ENCODE results near the gene C1QC.

Gene C1QC

DNA sequence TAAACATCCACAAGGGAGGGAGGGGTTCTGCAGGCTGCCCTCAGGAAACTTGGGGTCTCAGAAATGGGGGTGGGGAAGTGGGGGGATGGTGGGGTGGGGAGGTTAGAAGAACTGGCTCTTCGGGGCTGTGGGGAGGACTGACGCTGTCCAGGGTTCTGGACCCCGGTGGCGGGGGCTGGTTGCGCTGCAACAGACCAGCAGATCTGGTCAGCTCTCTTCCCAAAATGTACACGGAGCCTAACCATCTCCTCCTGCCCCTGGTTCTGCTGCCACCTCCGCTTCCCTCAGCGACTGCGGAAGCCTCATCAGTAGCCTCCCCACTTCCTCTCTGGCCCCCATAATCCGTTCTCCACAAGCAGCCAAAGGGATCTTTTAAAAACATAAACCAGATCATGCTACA, 36.3 kb upstream of the C1QC start:
- no peaks in the 10 kb centered on the region for H3K27me3 ChIP-seq
- no peak overlapping the region for H3K4me3 ChIP-seq (ENCODE audit: low read depth, low read length)
- H3K9me3 ChIP-seq: no peaks in the 10 kb centered on the region
- no peak for DNase-seq
- no peaks in the 10 kb centered on the region for H3K4me1 ChIP-seq
- no peak for TF ChIP-seq CTCF (IDR thresholded peaks at IDR 0.05; ENCODE audit: low read depth, low read length)
- no peaks in the 10 kb centered on the region for H3K36me3 ChIP-seq

DNA sequence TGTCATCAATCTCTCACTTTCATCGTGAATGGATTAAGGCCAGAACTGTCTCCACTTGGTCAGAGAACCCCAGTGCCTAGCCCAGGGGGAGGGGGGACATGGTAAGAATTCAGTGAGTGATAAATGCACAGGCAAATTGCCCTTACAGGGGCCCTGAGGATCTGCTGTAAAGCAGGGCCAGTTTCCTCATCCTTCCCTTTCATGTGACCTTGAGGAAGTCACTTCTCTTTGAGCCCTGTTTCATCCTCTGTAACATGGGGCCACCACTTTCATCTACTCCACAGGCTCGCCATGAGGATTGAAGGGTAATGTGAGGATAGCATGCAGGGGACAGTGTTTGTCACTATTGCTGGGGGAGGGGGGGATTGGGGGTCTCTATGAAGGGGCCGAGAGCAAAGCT, 35.1 kb upstream of the C1QC start:
- no peak for TF ChIP-seq CTCF (IDR thresholded peaks at IDR 0.05; ENCODE audit: low read depth, low read length)
- no peak for DNase-seq
- no peaks in the 10 kb centered on the region for H3K9me3 ChIP-seq
- no peaks in the 10 kb centered on the region for H3K36me3 ChIP-seq
- no peak overlapping the region for H3K4me3 ChIP-seq (ENCODE audit: low read depth, low read length)
- no peaks in the 10 kb centered on the region for H3K4me1 ChIP-seq
- no peaks in the 10 kb centered on the region for H3K27me3 ChIP-seq

DNA sequence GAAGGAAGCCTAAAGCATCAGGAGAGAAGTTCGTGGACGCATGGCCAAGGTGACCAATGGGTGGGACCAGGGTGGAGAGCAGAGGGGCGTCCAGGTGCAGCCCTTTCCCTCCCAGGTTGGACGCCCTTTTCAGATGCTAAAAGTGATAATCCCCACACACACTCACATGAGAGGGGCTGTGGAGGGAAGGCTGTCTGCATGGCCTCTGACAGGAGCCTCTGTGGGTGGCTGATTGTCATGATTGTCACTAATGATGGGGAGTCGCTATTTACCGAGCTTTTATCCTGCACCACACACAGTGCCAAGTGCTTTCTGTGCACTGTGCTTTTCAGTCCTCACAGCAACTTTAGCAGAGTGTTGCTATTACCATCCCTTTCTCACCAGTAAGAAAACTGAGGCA, 34.1 kb upstream of the C1QC start:
- Histone ChIP-seq H3K4me3 (ENCODE audit: low read depth, low read length) (no peak overlapping the region), H3K27me3 (no peaks in the 10 kb centered on the region), H3K9me3 (no peaks in the 10 kb centered on the region), H3K36me3 (no peaks in the 10 kb centered on the region), H3K4me1 (no peaks in the 10 kb centered on the region)
- no peak for TF ChIP-seq CTCF (IDR thresholded peaks at IDR 0.05; ENCODE audit: low read depth, low read length)
- DNase-seq: no peak

DNA sequence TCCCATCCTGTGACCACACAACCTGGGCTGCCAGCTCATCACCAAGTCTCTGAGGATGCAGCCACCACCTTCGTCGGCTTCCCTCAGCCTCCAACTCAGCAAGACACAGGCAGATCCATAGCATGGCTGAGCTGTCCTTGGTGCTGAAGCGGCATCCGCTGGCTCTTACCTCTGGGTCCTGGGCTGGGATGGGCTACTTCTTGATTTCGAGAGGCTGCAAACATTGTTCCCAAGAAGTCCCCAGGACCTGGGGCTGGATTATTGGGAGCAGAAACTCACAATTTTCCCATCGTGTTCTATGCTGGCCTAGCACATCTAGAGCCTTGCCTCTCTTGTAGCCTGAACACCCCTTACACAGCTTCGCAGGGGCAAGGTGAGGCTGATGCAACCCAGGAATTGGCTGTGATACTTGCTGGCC, 31.9 kb upstream of the C1QC start:
- DNase-seq: no peak
- H3K9me3 ChIP-seq: no peaks in the 10 kb centered on the region
- H3K4me3 ChIP-seq (ENCODE audit: low read depth, low read length): no peak overlapping the region
- no peaks in the 10 kb centered on the region for H3K36me3 ChIP-seq
- TF ChIP-seq CTCF (IDR thresholded peaks at IDR 0.05; ENCODE audit: low read depth, low read length): no peak
- no peaks in the 10 kb centered on the region for H3K4me1 ChIP-seq
- H3K27me3 ChIP-seq: no peaks in the 10 kb centered on the region

DNA sequence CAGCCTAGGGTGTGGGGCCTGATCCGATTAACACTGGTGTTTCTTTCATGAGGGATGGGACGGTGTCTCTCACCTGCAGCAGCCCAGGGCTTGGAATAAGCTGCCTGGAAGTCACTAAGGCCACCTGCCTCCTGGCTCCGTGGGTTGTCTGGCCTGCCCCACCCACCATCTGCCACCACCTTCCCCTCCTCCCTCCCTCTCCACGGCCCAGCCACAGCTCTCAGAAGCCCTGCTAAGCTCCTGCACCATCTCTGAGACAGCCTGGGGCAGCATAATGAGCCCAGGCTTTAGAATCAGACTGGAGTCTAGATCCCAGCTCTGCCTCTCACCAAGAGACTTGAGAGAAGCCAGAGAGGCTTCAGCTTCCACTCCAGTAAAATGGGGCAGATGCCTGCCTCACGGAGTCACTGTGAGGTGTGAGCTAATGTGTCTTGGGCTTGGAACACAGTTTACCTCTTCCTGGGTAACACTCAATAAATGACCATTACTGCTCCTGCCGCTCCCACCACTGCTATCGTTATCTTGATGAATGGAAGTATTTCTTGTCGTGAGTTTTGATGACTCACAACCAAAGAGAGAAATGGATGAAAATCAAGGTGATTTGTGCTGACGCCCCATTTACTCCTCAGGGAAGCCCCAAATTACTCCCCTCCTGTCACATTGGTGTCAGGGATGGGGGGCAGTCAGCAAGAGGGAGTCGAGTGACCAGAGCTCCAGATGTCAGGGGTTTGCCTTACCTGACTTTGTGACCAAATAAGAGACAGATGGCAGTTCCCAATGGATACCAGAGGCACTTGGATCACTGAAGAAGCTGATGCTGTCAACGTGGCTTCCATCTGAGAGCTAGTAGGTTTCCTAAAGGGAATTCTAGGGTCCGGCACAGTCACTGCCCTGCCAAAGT, 30.5 kb upstream of the C1QC start:
- Histone ChIP-seq H3K9me3 (no peaks in the 10 kb centered on the region), H3K4me1 (no peaks in the 10 kb centered on the region), H3K36me3 (no peaks in the 10 kb centered on the region), H3K4me3 (ENCODE audit: low read depth, low read length) (no peak overlapping the region), H3K27me3 (no peaks in the 10 kb centered on the region)
- peak; percentile 24 for DNase-seq
- TF ChIP-seq CTCF (IDR thresholded peaks at IDR 0.05; ENCODE audit: low read depth, low read length): no peak

- Histone ChIP-seq H3K27me3 (no peaks in the 10 kb centered on the region), H3K4me1 (no peaks in the 10 kb centered on the region), H3K9me3 (no peaks in the 10 kb centered on the region), H3K4me3 (ENCODE audit: low read depth, low read length) (no peak overlapping the region), H3K36me3 (no peaks in the 10 kb centered on the region)
- TF ChIP-seq CTCF (IDR thresholded peaks at IDR 0.05; ENCODE audit: low read depth, low read length): no peak
- no peak for DNase-seq
Observed at GRCh38 chr1:22613572-22613918, 29.9 kb upstream of the C1QC start.
